Omental fat pad (tissue), 4 donors: ENCODE data around the gene ZBTB33. TPM values are rescaled to one million over a fixed set of nuclear protein-coding genes. Genes with fewer than 3 reads are reported as not detected.

Experiments
- ATAC-seq: fragments of 150-250 bp; one replicate; pipeline ENCODE4 v1.9.1; 2016; ENCODE audit warnings: mild to moderate bottlenecking, moderate library complexity; ENCODE audit not compliant: low FRiP score
- DNase-seq: peaks from one replicate; pipeline ENCODE4 v3.0.0-alpha.2; 2019; ENCODE audit warnings: low spot score
- total RNA-seq, 4 donors: library from RNA; depleted of rRNA; stranded (reverse); fragments of >200 nt; gene quantifications; one replicate each; pipeline ENCODE4 v1.1.0, GENCODE V29; 2016
- TF ChIP-seq, protein P1 (sequence below), 3 donors: fragments of 450-650 bp; IDR thresholded peaks; one replicate each; pipeline ENCODE4 v1.5.1; 2016 to 2017; ENCODE audit warnings: antibody characterized with exemption in 3 of 3, mild to moderate bottlenecking in 3 of 3, moderate library complexity in 2 of 3

Gene ZBTB33
- total RNA-seq, 4 donors from 2014 or later = 10.9 to 19.7 (median 11.5) TPM

DNA sequence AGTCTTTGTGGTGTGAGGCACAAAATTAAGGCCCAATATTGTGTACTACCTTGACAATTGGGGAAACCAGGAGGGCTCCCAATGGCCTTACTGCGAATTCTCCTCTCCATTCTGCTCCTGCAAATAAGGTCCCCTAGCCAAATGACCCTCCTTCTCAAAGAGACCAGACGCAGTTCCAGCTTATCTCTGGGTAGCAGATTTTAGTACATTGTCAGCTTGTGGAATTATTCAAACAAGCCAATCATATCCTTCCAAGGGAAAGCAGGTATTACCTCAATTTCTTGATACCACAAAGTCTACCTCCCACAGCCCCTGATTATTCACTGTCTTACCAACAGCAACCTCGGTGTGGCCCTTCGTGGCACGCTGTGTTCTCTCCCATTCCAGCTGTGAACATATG lies 7.8 kb upstream of the ZBTB33 start:
- no peak for ATAC-seq
- no peak for DNase-seq
- TF ChIP-seq, protein P1, sequence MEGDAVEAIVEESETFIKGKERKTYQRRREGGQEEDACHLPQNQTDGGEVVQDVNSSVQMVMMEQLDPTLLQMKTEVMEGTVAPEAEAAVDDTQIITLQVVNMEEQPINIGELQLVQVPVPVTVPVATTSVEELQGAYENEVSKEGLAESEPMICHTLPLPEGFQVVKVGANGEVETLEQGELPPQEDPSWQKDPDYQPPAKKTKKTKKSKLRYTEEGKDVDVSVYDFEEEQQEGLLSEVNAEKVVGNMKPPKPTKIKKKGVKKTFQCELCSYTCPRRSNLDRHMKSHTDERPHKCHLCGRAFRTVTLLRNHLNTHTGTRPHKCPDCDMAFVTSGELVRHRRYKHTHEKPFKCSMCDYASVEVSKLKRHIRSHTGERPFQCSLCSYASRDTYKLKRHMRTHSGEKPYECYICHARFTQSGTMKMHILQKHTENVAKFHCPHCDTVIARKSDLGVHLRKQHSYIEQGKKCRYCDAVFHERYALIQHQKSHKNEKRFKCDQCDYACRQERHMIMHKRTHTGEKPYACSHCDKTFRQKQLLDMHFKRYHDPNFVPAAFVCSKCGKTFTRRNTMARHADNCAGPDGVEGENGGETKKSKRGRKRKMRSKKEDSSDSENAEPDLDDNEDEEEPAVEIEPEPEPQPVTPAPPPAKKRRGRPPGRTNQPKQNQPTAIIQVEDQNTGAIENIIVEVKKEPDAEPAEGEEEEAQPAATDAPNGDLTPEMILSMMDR (IDR thresholded peaks at IDR 0.05) = no peak

DNA sequence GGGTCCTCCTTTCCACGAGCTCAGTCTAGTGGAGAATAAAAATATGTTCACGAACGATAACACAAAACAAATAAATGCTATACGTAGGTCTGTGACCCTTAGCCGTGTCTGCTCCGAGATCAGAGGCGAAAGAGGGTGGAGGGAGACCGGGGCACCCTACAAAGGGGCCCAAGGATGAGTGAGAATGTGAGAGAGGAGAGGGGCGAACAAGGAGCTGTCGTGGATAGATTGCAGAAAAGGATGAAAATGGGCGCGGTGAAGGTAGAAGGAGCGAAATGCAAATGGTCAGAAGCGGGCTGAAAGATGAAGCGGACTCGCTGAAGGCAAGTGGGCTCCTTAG lies 6.2 kb upstream of the ZBTB33 start:
- TF ChIP-seq, protein P1 (IDR thresholded peaks at IDR 0.05) = no peak
- ATAC-seq = peak; percentile 26
- no peak for DNase-seq

DNA sequence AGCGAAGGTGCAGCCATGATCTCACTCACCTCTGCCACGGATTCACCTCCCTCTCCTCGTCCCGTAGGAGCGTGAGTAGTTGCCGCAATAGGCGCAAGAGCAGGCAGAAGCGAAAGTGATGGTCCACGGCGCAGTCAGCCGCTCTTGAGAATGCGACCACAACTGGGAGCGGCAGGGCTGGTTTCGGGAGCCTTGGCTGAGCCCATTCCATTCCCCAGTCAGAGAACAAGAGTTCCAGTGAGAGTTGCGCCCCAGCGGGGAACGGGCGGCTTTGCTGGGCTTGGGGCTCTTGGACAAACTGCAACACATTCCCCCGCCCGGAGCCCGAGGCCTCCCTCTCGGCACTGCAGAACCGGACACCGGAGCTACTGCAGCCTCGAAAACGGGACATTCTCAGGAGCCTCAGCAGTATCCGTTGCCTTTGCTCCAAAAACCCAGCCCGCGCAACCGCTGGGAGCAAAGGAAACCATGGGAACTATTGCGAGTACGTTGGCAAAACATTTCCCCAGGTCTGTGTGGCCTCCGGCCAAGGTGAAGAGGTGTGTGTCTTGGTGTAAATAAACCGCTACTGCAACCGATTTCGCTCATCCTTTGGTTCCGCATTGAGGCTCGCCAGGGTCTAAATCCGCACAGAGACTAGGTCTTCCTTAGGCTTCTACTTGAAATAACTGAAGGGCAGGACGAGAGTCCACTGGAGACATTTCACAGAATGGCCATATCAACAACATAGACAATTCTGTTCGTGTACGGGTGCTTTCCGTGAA lies 5.7 kb upstream of the ZBTB33 start:
- no peak for DNase-seq
- TF ChIP-seq, protein P1 (IDR thresholded peaks at IDR 0.05) = no peak
- peak; percentile 84 for ATAC-seq

DNA sequence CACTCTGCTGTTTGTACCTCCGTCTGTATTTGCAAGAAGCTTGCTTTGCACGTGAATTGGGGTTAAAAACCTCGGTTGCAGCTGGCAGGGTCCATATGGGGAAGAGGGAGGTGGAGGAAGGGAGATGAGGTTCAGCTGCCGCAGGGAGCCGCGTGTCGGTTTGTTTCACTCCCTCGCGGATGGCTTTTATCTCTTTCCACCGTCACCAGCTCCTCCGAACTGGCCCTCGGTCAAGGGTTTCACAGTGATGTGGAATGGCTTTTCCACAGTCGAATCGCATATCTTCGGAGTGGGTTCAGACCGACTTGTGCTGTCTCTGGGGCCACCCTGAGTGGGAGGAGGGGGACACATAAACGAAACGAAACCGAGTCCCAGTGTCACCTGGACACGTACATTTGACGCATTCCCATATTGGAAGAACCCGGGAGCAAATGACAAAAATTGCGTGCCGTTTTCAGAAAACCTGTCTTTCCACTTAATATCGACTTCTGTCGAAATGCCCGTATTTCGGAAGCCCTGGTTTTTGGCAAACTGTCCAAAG lies 929 bp downstream of the ZBTB33 start:
- no peak for DNase-seq
- TF ChIP-seq, protein P1 (IDR thresholded peaks at IDR 0.05) = no peak
- ATAC-seq = no peak

DNA sequence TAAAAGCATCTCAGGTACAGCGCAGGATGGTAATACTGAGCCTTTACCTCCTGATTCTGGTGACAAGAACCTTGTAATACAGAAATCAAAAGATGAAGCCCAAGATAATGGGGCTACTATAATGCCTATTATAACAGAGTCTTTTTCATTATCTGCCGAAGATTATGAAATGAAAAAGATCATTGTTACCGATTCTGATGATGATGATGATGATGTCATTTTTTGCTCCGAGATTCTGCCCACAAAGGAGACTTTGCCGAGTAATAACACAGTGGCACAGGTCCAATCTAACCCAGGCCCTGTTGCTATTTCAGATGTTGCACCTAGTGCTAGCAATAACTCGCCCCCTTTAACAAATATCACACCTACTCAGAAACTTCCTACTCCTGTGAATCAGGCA lies 3.2 kb downstream of the ZBTB33 start:
- no peak for ATAC-seq
- no peak for DNase-seq
- TF ChIP-seq, protein P1 (IDR thresholded peaks at IDR 0.05) = no peak

DNA sequence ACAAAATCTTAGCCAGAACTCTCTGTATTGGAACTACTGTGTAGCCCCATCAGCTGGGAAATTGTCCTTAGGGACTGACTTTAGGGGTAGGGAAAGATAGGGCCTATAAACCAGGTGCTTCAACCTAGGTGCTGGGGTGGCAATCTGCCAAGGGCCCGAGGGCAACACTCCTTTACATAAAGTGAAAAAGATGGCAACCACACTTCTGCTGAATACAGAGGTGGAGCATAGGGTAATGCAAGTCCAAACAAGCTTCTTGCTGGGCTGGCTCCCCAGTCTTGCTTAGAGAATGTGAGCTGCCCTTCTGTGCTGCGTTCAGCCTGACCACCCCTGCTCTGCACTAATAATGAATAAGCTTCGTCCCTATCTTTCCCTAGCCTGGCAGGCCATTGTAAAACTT lies 9.8 kb downstream of the ZBTB33 start:
- no peak for ATAC-seq
- TF ChIP-seq, protein P1 (IDR thresholded peaks at IDR 0.05) = no peak
- no peak for DNase-seq
